Suprapubic skin (tissue), 4 donors: Measurements from ENCODE around the gene TLE4. TPM values are rescaled to one million over a fixed set of nuclear protein-coding genes. Genes with fewer than 3 reads are reported as not detected.

Experiments
- DNase-seq, 2 donors: peaks; one replicate each; pipeline ENCODE4 v3.0.0-alpha.2; 2019; ENCODE audit warnings: low spot score in 2 of 2
- H3K27ac ChIP-seq: fragments of 200-600 bp; sonication (generic); one replicate; pipeline ENCODE4 v1.5.1; 2019
- H3K27me3 ChIP-seq: fragments of 200-600 bp; sonication (generic); one replicate; pipeline ENCODE4 v1.5.1; 2019
- H3K36me3 ChIP-seq: fragments of 200-600 bp; sonication (generic); one replicate; pipeline ENCODE4 v1.5.1; 2019
- H3K4me1 ChIP-seq: fragments of 200-600 bp; sonication (generic); one replicate; pipeline ENCODE4 v1.5.1; 2019
- H3K4me3 ChIP-seq: fragments of 200-600 bp; sonication (generic); one replicate; pipeline ENCODE4 v1.5.1; 2019; ENCODE audit warnings: mild to moderate bottlenecking
- H3K9me3 ChIP-seq: fragments of 200-600 bp; sonication (generic); one replicate; pipeline ENCODE4 v1.5.1; 2019
- EP300 ChIP-seq: sonication (generic); formaldehyde crosslinking; IDR thresholded peaks from one replicate; pipeline ENCODE4 v1.6.1; 2017; ENCODE audit warnings: antibody characterized with exemption
- POLR2A ChIP-seq, 2 donors: fragments of 450-650 bp; IDR thresholded peaks; one replicate each; pipeline ENCODE4 v1.6.1; 2017; ENCODE audit warnings: antibody characterized with exemption in 2 of 2, mild to moderate bottlenecking in 2 of 2, moderate library complexity in 2 of 2
- POLR2AphosphoS5 ChIP-seq, 3 donors: sonication (generic); formaldehyde crosslinking; IDR thresholded peaks; one replicate each; pipeline ENCODE4 v1.6.1; 2017; ENCODE audit warnings: antibody characterized with exemption in 3 of 3
- WGBS: methylation state at CpG from one replicate; pipeline ENCODE4 v1.1.5; 2018; 5-methylcytosine and 5-hydroxymethylcytosine counted together
- total RNA-seq, 4 donors: library from RNA; depleted of rRNA; stranded (reverse); fragments of >200 nt; gene quantifications; one replicate each; pipeline ENCODE4 v1.1.0, GENCODE V29; 2016
- TF ChIP-seq, protein P1 (sequence below), 2 donors: fragments of 200-600 bp in 1 of 2; fragments of 450-650 bp in 1 of 2; sonication (generic) in 1 of 2; IDR thresholded peaks; one replicate each; pipeline ENCODE4 v1.5.1; 2016 to 2019; ENCODE audit warnings: antibody characterized with exemption in 2 of 2, mild to moderate bottlenecking in 1 of 2, moderate library complexity in 1 of 2

Gene TLE4
- total RNA-seq, 4 donors from 2014 or later: 44.3 to 109 (median 67.0) TPM

GRCh38 chr9:79661279-79661678 is 89.5 kb downstream of the TLE4 start:
- TF ChIP-seq POLR2AphosphoS5 (IDR thresholded peaks at IDR 0.05) (no peak), EP300 (no peak)
- no peaks in the 10 kb centered on the region for H3K36me3 ChIP-seq
- no peaks in the 10 kb centered on the region for H3K27me3 ChIP-seq
- no peak overlapping the region for H3K27ac ChIP-seq
- H3K4me1 ChIP-seq: peaks cover 22% of the 10 kb centered on the region
- H3K9me3 ChIP-seq: no peaks in the 10 kb centered on the region
- H3K4me3 ChIP-seq: no peak overlapping the region
- WGBS: 89% methylated on average over 2 of the region's 2 CpGs
- DNase-seq: no peak

- TF ChIP-seq POLR2AphosphoS5 (IDR thresholded peaks at IDR 0.05): no peak
- TF ChIP-seq POLR2A (IDR thresholded peaks at IDR 0.05): no peak
- TF ChIP-seq, protein P1, sequence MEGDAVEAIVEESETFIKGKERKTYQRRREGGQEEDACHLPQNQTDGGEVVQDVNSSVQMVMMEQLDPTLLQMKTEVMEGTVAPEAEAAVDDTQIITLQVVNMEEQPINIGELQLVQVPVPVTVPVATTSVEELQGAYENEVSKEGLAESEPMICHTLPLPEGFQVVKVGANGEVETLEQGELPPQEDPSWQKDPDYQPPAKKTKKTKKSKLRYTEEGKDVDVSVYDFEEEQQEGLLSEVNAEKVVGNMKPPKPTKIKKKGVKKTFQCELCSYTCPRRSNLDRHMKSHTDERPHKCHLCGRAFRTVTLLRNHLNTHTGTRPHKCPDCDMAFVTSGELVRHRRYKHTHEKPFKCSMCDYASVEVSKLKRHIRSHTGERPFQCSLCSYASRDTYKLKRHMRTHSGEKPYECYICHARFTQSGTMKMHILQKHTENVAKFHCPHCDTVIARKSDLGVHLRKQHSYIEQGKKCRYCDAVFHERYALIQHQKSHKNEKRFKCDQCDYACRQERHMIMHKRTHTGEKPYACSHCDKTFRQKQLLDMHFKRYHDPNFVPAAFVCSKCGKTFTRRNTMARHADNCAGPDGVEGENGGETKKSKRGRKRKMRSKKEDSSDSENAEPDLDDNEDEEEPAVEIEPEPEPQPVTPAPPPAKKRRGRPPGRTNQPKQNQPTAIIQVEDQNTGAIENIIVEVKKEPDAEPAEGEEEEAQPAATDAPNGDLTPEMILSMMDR (IDR thresholded peaks at IDR 0.05): no peak
- TF ChIP-seq EP300: no peak
- H3K27me3 ChIP-seq: no peaks in the 10 kb centered on the region
- WGBS: 67% methylated on average over 5 of the region's 5 CpGs
- H3K27ac ChIP-seq: no peak overlapping the region
- H3K4me1 ChIP-seq: peaks cover 22% of the 10 kb centered on the region
- H3K9me3 ChIP-seq: no peaks in the 10 kb centered on the region
- H3K4me3 ChIP-seq: no peak overlapping the region
- no peak for DNase-seq
- no peaks in the 10 kb centered on the region for H3K36me3 ChIP-seq
Observed at GRCh38 chr9:79661886-79662536, 90.2 kb downstream of the TLE4 start.

- WGBS: 21% methylated on average over 6 of the region's 6 CpGs
- Histone ChIP-seq H3K27me3 (no peaks in the 10 kb centered on the region), H3K9me3 (no peaks in the 10 kb centered on the region), H3K27ac (peak overlapping the region; percentile 39), H3K36me3 (no peaks in the 10 kb centered on the region), H3K4me3 (no peak overlapping the region), H3K4me1 (peaks cover 22% of the 10 kb centered on the region)
- DNase-seq: no peak
- TF ChIP-seq EP300 (no peak), POLR2A (IDR thresholded peaks at IDR 0.05) (no peak), POLR2AphosphoS5 (IDR thresholded peaks at IDR 0.05) (no peak)
- TF ChIP-seq, protein P1 (IDR thresholded peaks at IDR 0.05): no peak
Observed at GRCh38 chr9:79662537-79662956, 90.8 kb downstream of the TLE4 start.

DNA sequence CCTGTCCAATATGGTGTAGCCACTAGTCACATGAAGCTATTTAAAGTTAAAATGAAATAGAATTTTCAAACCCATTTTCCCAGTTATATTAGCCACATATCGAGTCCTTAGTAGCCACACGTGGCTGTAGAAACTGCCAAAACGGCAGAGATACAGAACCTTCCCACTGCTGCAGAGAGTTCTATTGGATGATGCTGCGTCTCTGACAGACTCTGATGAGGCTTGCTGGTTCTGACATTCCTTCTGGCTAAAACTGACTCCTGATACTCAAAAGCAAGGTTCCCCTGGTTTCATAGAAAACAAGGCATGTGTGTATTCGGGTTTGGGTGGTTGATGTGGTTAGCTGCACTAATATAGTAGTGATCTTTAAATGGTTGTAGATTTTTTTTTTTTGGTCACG is 91.5 kb downstream of the TLE4 start:
- TF ChIP-seq POLR2A (IDR thresholded peaks at IDR 0.05): no peak
- no peak for TF ChIP-seq POLR2AphosphoS5 (IDR thresholded peaks at IDR 0.05)
- TF ChIP-seq, protein P1 (IDR thresholded peaks at IDR 0.05): no peak
- TF ChIP-seq EP300: no peak
- Histone ChIP-seq H3K4me3 (no peak overlapping the region), H3K27ac (peak overlapping the region; percentile 39), H3K27me3 (no peaks in the 10 kb centered on the region), H3K9me3 (no peaks in the 10 kb centered on the region), H3K4me1 (peaks cover 22% of the 10 kb centered on the region), H3K36me3 (no peaks in the 10 kb centered on the region)
- WGBS: 59% methylated on average over 6 of the region's 6 CpGs
- DNase-seq: no peak

- peak overlapping the region; percentile 12 for H3K27ac ChIP-seq
- H3K4me1 ChIP-seq: peaks cover 22% of the 10 kb centered on the region
- no peak overlapping the region for H3K4me3 ChIP-seq
- WGBS: 69% methylated on average over 13 of the region's 13 CpGs
- H3K27me3 ChIP-seq: no peaks in the 10 kb centered on the region
- no peak for TF ChIP-seq EP300
- TF ChIP-seq, protein P1 (IDR thresholded peaks at IDR 0.05): no peak
- TF ChIP-seq POLR2A (IDR thresholded peaks at IDR 0.05): no peak
- TF ChIP-seq POLR2AphosphoS5 (IDR thresholded peaks at IDR 0.05): no peak
- H3K36me3 ChIP-seq: no peaks in the 10 kb centered on the region
- DNase-seq: no peak
- no peaks in the 10 kb centered on the region for H3K9me3 ChIP-seq
Observed at GRCh38 chr9:79663878-79664277, 92.1 kb downstream of the TLE4 start.
